IMR-90 (cell line): ENCODE results near the gene PLAC9. TPM values are rescaled to one million over a fixed set of nuclear protein-coding genes. Genes with fewer than 3 reads are reported as not detected.

Source experiments
- ATAC-seq: fragments of 200-7000 bp; cut with Tn5 transposase; 2 replicates; pipeline ENCODE4 v1.9.1; 2020; ENCODE audit warnings: low read depth, mild to moderate bottlenecking, moderate library complexity
- BruUV-seq: library from RNA; stranded (reverse); fragments of 400-500 nt; replicated peaks from 2 replicates; lab custom pipeline; 2021; lab: Mats Ljungman, UMichigan
- CTCF ChIA-PET: fragments of 300-600 bp; formaldehyde crosslinking; extraction: SDS; loops from one replicate; lab custom pipeline; 2021; ENCODE audit warnings: antibody characterized with exemption; lab: Yijun Ruan, JAX
- POLR2A ChIA-PET: fragments of 300-600 bp; sonication (Branson Sonifier 250); formaldehyde crosslinking; loops from one replicate; lab custom pipeline; 2022; ENCODE audit warnings: antibody characterized with exemption; ENCODE audit not compliant: unreplicated experiment; lab: Charles Lee
- DNase-seq: peaks from one replicate; pipeline ENCODE4 v3.0.0; 2013
- H2AFZ ChIP-seq: replicated peaks from 2 replicates; pipeline ENCODE3; 2013; ENCODE audit warnings: low read length, mild to moderate bottlenecking; ENCODE audit not compliant: poor library complexity
- H2AK5ac ChIP-seq: 2 replicates; pipeline ENCODE4 v1.6.1; 2013; ENCODE audit warnings: low read depth, low read length, inconsistent platforms
- H2AK9ac ChIP-seq: replicated peaks from 2 replicates; pipeline ENCODE3; 2013; ENCODE audit warnings: mild to moderate bottlenecking, low read depth, low read length, moderate library complexity; ENCODE audit not compliant: poor library complexity
- H2BK120ac ChIP-seq: 2 replicates; pipeline ENCODE4 v1.6.1; 2013; ENCODE audit warnings: low read depth, low read length, inconsistent platforms
- H2BK15ac ChIP-seq: 3 replicates; pipeline ENCODE4 v1.6.1; 2013; ENCODE audit warnings: low read depth, low read length, inconsistent platforms
- H2BK20ac ChIP-seq: 2 replicates; pipeline ENCODE4 v1.6.1; 2013; ENCODE audit warnings: low read depth, mild to moderate bottlenecking, inconsistent platforms, low read length, moderate library complexity
- H2BK5ac ChIP-seq: 2 replicates; pipeline ENCODE4 v1.6.1; 2013; ENCODE audit warnings: mild to moderate bottlenecking, low read depth, low read length, inconsistent platforms; ENCODE audit not compliant: poor library complexity, severe bottlenecking
- H3K14ac ChIP-seq: replicated peaks from 2 replicates; pipeline ENCODE4 v1.6.1; 2013; ENCODE audit warnings: low read depth, low read length, inconsistent platforms
- H3K18ac ChIP-seq: 2 replicates; pipeline ENCODE4 v1.6.1; 2013; ENCODE audit warnings: low read depth, low read length, control low read depth
- H3K23ac ChIP-seq: 2 replicates; pipeline ENCODE4 v1.6.1; 2013; ENCODE audit warnings: low read depth, low read length, inconsistent platforms
- H3K27ac ChIP-seq: 2 replicates; pipeline ENCODE4 v1.5.1; 2013; ENCODE audit warnings: mild to moderate bottlenecking, control low read depth, low read length; ENCODE audit not compliant: insufficient read depth
- H3K27me3 ChIP-seq: 2 replicates; pipeline ENCODE4 v1.6.1; 2013; ENCODE audit warnings: low read length; ENCODE audit not compliant: control insufficient read depth, insufficient read depth
- H3K36me3 ChIP-seq: 2 replicates; pipeline ENCODE4 v1.6.1; 2013; ENCODE audit warnings: low read length, mixed read lengths; ENCODE audit not compliant: control insufficient read depth, insufficient read depth
- H3K4ac ChIP-seq: 2 replicates; pipeline ENCODE4 v1.6.1; 2013; ENCODE audit warnings: low read depth, low read length, inconsistent platforms
- H3K4me1 ChIP-seq: 2 replicates; pipeline ENCODE4 v1.6.1; 2013; ENCODE audit warnings: low read length, mixed read lengths; ENCODE audit not compliant: control insufficient read depth, insufficient read depth
- H3K4me2 ChIP-seq: 2 replicates; pipeline ENCODE4 v1.6.1; 2013; ENCODE audit warnings: low read depth, mild to moderate bottlenecking, control low read depth, low read length, moderate library complexity
- H3K4me3 ChIP-seq: 2 replicates; pipeline ENCODE4 v1.5.1; 2013; ENCODE audit warnings: low read depth, mild to moderate bottlenecking, control low read depth, low read length, moderate library complexity; ENCODE audit not compliant: insufficient read depth
- H3K56ac ChIP-seq: 2 replicates; pipeline ENCODE4 v1.6.1; 2013; ENCODE audit warnings: low read length, inconsistent platforms; ENCODE audit not compliant: insufficient read depth; ENCODE audit errors: extremely low read depth
- H3K79me1 ChIP-seq, 2 experiments: 2 replicates each; pipeline ENCODE4 v1.6.1; 2013; ENCODE audit warnings: low read length in 2 of 2, inconsistent platforms in 1 of 2, low read depth in 1 of 2
- H3K9ac ChIP-seq: 2 replicates; pipeline ENCODE4 v1.6.1; 2013; ENCODE audit warnings: low read depth, low read length, control low read depth
- H3K9me1 ChIP-seq: 2 replicates; pipeline ENCODE4 v1.6.1; 2013; ENCODE audit warnings: low read length, inconsistent platforms; ENCODE audit not compliant: insufficient read depth
- H3K9me3 ChIP-seq: 2 replicates; pipeline ENCODE4 v1.6.1; 2013; ENCODE audit warnings: low read length; ENCODE audit not compliant: control insufficient read depth, insufficient read depth
- H4K20me1 ChIP-seq: 2 replicates; pipeline ENCODE4 v1.6.1; 2013; ENCODE audit warnings: low read length, inconsistent platforms; ENCODE audit not compliant: insufficient read depth
- H4K5ac ChIP-seq: 2 replicates; pipeline ENCODE4 v1.6.1; 2013; ENCODE audit warnings: mild to moderate bottlenecking, low read depth, low read length, control low read depth
- H4K8ac ChIP-seq, 2 experiments: 2 replicates each; pipeline ENCODE4 v1.6.1; 2013; ENCODE audit warnings: low read depth in 2 of 2, low read length in 2 of 2, control low read depth in 1 of 2, inconsistent platforms in 1 of 2
- H4K91ac ChIP-seq: 2 replicates; pipeline ENCODE4 v1.6.1; 2013; ENCODE audit warnings: low read depth, low read length, inconsistent platforms; ENCODE audit not compliant: insufficient read depth
- BHLHE40 ChIP-seq: fragments of 150-350 bp; IDR thresholded peaks from 2 replicates; pipeline ENCODE4 v1.6.1; 2016; ENCODE audit warnings: mild to moderate bottlenecking, low read depth, low read length
- CEBPB ChIP-seq: IDR thresholded peaks from 2 replicates; pipeline ENCODE4 v1.6.1; 2012; ENCODE audit warnings: low read depth, low read length, improper control_type of control experiment
- CHD1 ChIP-seq: IDR thresholded peaks from 2 replicates; pipeline ENCODE4 v1.6.1; 2012; ENCODE audit warnings: low read depth, low read length, improper control_type of control experiment
- FOS ChIP-seq: fragments of 150-350 bp; IDR thresholded peaks from 2 replicates; pipeline ENCODE4 v1.6.1; 2016; ENCODE audit warnings: low read depth, low read length
- MAFK ChIP-seq: IDR thresholded peaks from 2 replicates; pipeline ENCODE4 v1.6.1; 2012; ENCODE audit warnings: low read depth, low read length, improper control_type of control experiment
- MAZ ChIP-seq: IDR thresholded peaks from 2 replicates; pipeline ENCODE4 v1.6.1; 2012; ENCODE audit warnings: low read depth, mild to moderate bottlenecking, low read length, improper control_type of control experiment, moderate library complexity, borderline replicate concordance
- NFE2L2 ChIP-seq: fragments of 150-350 bp; IDR thresholded peaks from 2 replicates; pipeline ENCODE4 v1.6.1; 2016; ENCODE audit warnings: low read depth, mild to moderate bottlenecking, low read length
- POLR2A ChIP-seq: IDR thresholded peaks from 2 replicates; pipeline ENCODE4 v1.6.1; 2012; ENCODE audit warnings: mild to moderate bottlenecking, low read depth, low read length
- RCOR1 ChIP-seq: IDR thresholded peaks from 2 replicates; pipeline ENCODE4 v1.6.1; 2012; ENCODE audit warnings: mild to moderate bottlenecking, low read length, improper control_type of control experiment; ENCODE audit not compliant: insufficient replicate concordance
- RFX5 ChIP-seq: IDR thresholded peaks from 2 replicates; pipeline ENCODE4 v1.8.0; 2012; ENCODE audit warnings: low read depth, mild to moderate bottlenecking, low read length, moderate library complexity
- WGBS, 2 experiments: methylation state at CpG; one replicate each; pipeline versions ENCODE4 v1.1.5 to v1.1.7; 2013; ENCODE audit warnings: missing lambda C conversion rate in 2 of 2; ENCODE audit not compliant: insufficient read length in 1 of 2; ENCODE audit errors: extremely low coverage in 2 of 2; 5-methylcytosine and 5-hydroxymethylcytosine counted together
- dilution Hi-C: fragments of 300-500 bp; cut with HindIII; formaldehyde crosslinking; loops from one replicate; pipeline ENCODE4 v1.14.3; 2018; ENCODE audit warnings: low sequenced_read_pairs; ENCODE audit not compliant: unreplicated experiment
- in situ Hi-C: fragments of 300-500 bp; cut with MboI; formaldehyde crosslinking; loops from 3 replicates; pipeline ENCODE4 v1.14.3; 2019; ENCODE audit warnings: low sequenced_read_pairs, inconsistent platforms, mixed read lengths
- intact Hi-C: fragments of 100-400 bp; cut with micrococcal nuclease; formaldehyde crosslinking; loops from 2 replicates; pipeline ENCODE4 v1.10.0; 2022
- polyA plus RNA-seq, 3 experiments: library from polyadenylated mRNA; depleted of rRNA; stranded (reverse); fragments of >200 nt; gene quantifications; 2 replicates each; pipeline ENCODE4 v1.2.3, GENCODE V29; 2012; ENCODE audit warnings: low replicate concordance in 1 of 3
- total RNA-seq: library from RNA; depleted of rRNA; stranded (reverse); fragments of >200 nt; gene quantifications from 2 replicates; pipeline ENCODE4 v1.2.3, GENCODE V29; 2012
- TF ChIP-seq, protein P1 (sequence below): fragments of 150-350 bp; IDR thresholded peaks from 2 replicates; pipeline ENCODE4 v1.6.1; 2017; ENCODE audit warnings: mild to moderate bottlenecking, antibody characterized with exemption, low read length, low read depth
- TF ChIP-seq, protein P2 (sequence below): conservative IDR thresholded peaks from 2 replicates; pipeline ENCODE4 v1.5.1; 2012; ENCODE audit warnings: mild to moderate bottlenecking, low read depth, low read length, improper control_type of control experiment
- TF ChIP-seq, protein P3 (sequence below): fragments of 150-350 bp; IDR thresholded peaks from 2 replicates; pipeline ENCODE4 v1.6.1; 2016; ENCODE audit warnings: low read depth, mild to moderate bottlenecking, low read length, moderate library complexity, borderline replicate concordance

The PLAC9 gene
- total and polyA plus RNA-seq, 2 of the 4 experiments (the other 2 are of a cell fraction): 1.6 to 12.2 TPM

DNA sequence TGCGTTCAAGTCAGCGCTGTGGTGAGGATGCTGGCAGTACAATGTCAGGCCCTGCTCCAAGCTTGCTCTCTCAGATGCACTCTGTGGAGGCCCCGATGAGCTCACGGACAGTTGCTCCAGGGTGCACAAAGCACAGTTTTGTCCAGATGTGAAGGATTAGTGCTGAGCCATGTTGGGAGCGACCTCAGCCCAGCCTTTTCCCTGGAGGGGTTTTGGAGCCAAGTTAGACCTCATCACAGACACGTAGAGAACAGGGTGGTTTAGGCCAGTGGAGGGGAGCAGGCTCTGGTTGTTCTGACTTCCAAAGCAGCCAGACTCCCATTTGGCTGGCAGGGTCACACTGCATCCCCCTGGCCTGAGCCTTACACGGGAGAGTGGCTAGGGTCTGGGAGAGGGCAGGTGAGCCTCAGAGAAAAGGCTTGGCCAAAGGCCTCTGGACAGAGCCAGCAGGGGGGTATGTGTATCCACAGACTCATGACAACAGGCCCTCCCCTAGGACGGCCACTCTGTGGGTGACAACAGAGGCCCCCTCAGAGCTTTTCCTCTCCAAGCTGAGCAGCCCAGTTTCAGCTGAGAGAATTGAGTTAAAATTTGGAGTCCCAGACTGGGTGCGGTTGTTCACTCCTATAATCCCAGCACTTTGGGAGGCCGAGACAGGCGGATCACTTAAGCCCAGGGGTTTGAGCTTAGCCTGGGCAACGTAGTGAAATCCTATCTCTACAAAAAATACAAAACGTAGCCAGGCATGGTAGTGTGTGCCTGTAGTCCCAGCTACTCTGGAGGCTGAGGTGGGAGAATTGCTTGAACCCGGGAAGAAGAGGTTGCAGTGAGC lies 4.7 kb downstream of the PLAC9 start:
- peak overlapping the region; percentile 55; the same call in 1 of the 2 replicates for H3K14ac ChIP-seq
- DNase-seq (peak; percentile 67), ATAC-seq (no peak)
- peak overlapping the region; percentile 48; the same call in 1 of the 2 replicates for H3K27ac ChIP-seq
- no peaks in the 10 kb centered on the region for H3K27me3 ChIP-seq
- no peak overlapping the region for H3K56ac ChIP-seq
- in situ Hi-C loops: no loop called here
- peaks cover 8% of the 10 kb centered on the region; the same call in 1 of the 2 replicates for H3K9me1 ChIP-seq
- H2BK15ac ChIP-seq: peak overlapping the region; percentile 3; the same call in 1 of the 3 replicates
- no peak overlapping the region; the same call in 1 of the 2 replicates for H3K18ac ChIP-seq
- no peak overlapping the region for H3K4me3 ChIP-seq
- H2AK9ac ChIP-seq: peak overlapping the region; percentile 73
- H3K9me3 ChIP-seq: no peaks in the 10 kb centered on the region
- ChIA-PET CTCF (no interaction called here), POLR2A (no interaction called here)
- H2BK5ac ChIP-seq: no peak overlapping the region
- H3K9ac ChIP-seq: no peak overlapping the region; the same call in 1 of the 2 replicates
- peaks cover 21% of the 10 kb centered on the region for H3K4me1 ChIP-seq
- H3K4me2 ChIP-seq: no peak overlapping the region; the same call in 1 of the 2 replicates
- no peaks in the 10 kb centered on the region for H3K36me3 ChIP-seq
- H4K91ac ChIP-seq: peak overlapping the region; percentile 57
- H2AFZ ChIP-seq: peak overlapping the region; percentile 41
- H2BK120ac ChIP-seq: peak overlapping the region; percentile 30
- intact Hi-C loops: loop anchor here (2.0 to 10.0 kb wide), 2 partner anchors 58 to 592 kb away; partner anchors contain the start of gene TMEM254
- dilution Hi-C loops: no loop called here
- BruUV-seq: no TSS peak
- H3K23ac ChIP-seq: peak overlapping the region; percentile 5; the same call in 1 of the 2 replicates
- H4K5ac ChIP-seq: no peak overlapping the region; the same call in 1 of the 2 replicates
- no peaks in the 10 kb centered on the region for H4K20me1 ChIP-seq
- peak overlapping the region in 1 of 2 experiments; percentile 28; a peak in 1 of 4 replicates for H4K8ac ChIP-seq
- 80% methylated on average over 4 of the region's 14 CpGs; no CpG with 5 or more reads in 1 of the 2 experiments for WGBS, 2 experiments
- H2AK5ac ChIP-seq: peak overlapping the region; percentile 73; the same call in 1 of the 2 replicates
- H3K4ac ChIP-seq: peak overlapping the region; percentile 76
- peaks cover 0 to 14% of the 10 kb centered on the region in 2 experiments; a peak in 1 of 4 replicates for H3K79me1 ChIP-seq
- H2BK20ac ChIP-seq: peak overlapping the region; percentile 31; the same call in 1 of the 2 replicates
- TF ChIP-seq NFE2L2: no peak
- TF ChIP-seq, protein P1, sequence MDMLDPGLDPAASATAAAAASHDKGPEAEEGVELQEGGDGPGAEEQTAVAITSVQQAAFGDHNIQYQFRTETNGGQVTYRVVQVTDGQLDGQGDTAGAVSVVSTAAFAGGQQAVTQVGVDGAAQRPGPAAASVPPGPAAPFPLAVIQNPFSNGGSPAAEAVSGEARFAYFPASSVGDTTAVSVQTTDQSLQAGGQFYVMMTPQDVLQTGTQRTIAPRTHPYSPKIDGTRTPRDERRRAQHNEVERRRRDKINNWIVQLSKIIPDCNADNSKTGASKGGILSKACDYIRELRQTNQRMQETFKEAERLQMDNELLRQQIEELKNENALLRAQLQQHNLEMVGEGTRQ: no peak
- no peak for TF ChIP-seq FOS
- TF ChIP-seq CHD1: no peak
- no peak for TF ChIP-seq MAFK
- TF ChIP-seq BHLHE40: no peak
- TF ChIP-seq RFX5: no peak
- TF ChIP-seq POLR2A: no peak
- TF ChIP-seq, protein P2, sequence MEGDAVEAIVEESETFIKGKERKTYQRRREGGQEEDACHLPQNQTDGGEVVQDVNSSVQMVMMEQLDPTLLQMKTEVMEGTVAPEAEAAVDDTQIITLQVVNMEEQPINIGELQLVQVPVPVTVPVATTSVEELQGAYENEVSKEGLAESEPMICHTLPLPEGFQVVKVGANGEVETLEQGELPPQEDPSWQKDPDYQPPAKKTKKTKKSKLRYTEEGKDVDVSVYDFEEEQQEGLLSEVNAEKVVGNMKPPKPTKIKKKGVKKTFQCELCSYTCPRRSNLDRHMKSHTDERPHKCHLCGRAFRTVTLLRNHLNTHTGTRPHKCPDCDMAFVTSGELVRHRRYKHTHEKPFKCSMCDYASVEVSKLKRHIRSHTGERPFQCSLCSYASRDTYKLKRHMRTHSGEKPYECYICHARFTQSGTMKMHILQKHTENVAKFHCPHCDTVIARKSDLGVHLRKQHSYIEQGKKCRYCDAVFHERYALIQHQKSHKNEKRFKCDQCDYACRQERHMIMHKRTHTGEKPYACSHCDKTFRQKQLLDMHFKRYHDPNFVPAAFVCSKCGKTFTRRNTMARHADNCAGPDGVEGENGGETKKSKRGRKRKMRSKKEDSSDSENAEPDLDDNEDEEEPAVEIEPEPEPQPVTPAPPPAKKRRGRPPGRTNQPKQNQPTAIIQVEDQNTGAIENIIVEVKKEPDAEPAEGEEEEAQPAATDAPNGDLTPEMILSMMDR: no peak
- TF ChIP-seq, protein P3, sequence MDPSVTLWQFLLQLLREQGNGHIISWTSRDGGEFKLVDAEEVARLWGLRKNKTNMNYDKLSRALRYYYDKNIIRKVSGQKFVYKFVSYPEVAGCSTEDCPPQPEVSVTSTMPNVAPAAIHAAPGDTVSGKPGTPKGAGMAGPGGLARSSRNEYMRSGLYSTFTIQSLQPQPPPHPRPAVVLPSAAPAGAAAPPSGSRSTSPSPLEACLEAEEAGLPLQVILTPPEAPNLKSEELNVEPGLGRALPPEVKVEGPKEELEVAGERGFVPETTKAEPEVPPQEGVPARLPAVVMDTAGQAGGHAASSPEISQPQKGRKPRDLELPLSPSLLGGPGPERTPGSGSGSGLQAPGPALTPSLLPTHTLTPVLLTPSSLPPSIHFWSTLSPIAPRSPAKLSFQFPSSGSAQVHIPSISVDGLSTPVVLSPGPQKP: no peak
- no peak for TF ChIP-seq MAZ
- TF ChIP-seq RCOR1: no peak
- no peak for TF ChIP-seq CEBPB
